GM19238 (cell line): ENCODE results near the gene NKAIN2.

Experiments used
- DNase-seq: peaks from one replicate; pipeline ENCODE4 v3.0.0; 2011; ENCODE audit warnings: low spot score; ENCODE audit not compliant: insufficient read length

Gene NKAIN2

GRCh38 chr6:124797224-124797623 is 993.6 kb downstream of the NKAIN2 start:
- no peak for DNase-seq

DNA sequence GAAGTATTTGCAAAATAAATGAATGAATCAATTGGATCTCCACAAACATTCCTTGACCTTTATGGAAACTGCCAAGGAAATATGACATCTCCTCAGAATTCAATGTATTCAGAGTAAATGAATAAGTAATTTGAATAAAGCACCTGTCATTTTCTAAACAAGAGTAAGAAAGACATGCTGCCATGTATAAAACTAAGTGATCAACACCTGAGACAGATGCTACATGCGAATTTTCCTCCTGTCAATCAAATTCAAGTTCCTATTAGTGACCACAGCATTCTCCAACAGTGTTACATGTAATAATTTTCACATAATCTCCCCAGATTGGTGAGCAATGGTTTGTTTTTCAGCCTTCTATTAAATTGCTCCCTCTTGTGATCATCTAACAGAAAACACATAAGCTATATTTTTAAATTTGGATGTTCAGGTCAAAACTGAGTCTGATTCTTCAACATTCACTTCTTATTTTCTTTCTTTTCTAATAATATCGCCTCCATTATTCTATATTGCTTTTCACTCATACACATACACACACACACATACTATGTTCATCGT is 995.4 kb downstream of the NKAIN2 start:
- no peak for DNase-seq

GRCh38 chr6:124799638-124800037 is 996.0 kb downstream of the NKAIN2 start:
- no peak for DNase-seq

GRCh38 chr6:124800222-124800621 is 996.6 kb downstream of the NKAIN2 start:
- no peak for DNase-seq

DNA sequence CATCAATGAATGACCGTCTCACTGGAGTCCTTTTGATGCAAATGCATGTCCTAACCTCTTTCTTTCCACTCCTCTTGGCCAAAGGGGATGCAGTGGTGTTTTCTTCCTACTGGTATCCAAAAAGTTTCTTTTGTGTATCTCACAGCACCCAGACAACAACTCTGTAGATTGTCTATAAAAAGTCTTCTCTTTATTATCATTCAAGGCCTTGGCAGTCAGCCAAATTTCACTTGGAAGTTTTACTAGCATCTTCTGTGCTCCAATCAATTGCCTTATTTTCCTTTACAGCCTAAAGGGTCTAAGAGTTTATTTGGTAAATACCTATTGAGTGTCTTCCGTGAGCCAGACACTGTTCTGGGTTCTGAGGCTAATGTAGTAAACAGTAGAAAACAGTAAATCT is 1008.4 kb downstream of the NKAIN2 start:
- DNase-seq, result no peak

GRCh38 chr6:124819346-124819745 is 1015.7 kb downstream of the NKAIN2 start:
- no peak for DNase-seq

DNA sequence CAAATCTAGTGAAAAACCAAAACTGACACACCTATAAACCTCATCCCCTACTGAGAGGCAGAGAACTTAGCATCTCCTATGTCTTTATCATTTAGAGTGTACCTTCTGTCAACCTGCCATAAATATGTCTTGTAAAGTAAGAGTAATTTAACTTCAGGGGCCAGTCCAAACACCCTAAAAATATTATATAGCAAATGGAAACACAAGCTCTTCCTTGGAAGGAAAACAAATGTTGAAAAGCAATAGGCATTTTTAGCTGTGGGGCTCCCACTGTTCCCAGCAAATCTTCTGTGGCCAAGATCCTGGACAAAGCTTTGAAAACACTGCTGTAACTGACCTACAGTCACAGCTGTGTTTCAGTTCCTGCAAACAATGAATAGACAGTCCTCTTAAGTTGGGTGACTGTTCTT is 1018.5 kb downstream of the NKAIN2 start:
- DNase-seq, result no peak

GRCh38 chr6:124822721-124823120 is 1019.1 kb downstream of the NKAIN2 start:
- no peak for DNase-seq

GRCh38 chr6:124823240-124824111 is 1019.8 kb downstream of the NKAIN2 start:
- DNase-seq, result no peak

DNA sequence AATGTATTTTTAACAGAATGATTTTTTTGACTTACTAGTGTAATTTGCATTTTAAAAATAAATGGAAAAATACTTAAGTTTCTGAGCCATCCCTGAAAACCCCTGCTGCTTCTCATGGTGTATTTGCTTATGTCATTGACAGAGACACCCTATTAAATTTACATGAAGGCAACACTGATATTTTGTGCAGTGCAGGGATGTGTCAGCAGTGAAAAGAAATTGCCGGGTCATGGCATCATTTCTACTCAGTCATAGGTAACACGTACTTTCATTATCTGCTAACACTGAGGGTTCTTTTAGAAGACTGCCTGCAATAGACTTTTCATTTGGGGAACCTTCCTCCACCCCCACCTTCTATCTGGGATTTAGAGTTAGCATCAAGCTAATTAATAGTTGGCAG is 1021.9 kb downstream of the NKAIN2 start:
- DNase-seq, result no peak

- no peak for DNase-seq
Measured at GRCh38 chr6:124829822-124830221, 1026.2 kb downstream of the NKAIN2 start.

GRCh38 chr6:124830506-124830905 is 1026.8 kb downstream of the NKAIN2 start:
- DNase-seq, result no peak

DNA sequence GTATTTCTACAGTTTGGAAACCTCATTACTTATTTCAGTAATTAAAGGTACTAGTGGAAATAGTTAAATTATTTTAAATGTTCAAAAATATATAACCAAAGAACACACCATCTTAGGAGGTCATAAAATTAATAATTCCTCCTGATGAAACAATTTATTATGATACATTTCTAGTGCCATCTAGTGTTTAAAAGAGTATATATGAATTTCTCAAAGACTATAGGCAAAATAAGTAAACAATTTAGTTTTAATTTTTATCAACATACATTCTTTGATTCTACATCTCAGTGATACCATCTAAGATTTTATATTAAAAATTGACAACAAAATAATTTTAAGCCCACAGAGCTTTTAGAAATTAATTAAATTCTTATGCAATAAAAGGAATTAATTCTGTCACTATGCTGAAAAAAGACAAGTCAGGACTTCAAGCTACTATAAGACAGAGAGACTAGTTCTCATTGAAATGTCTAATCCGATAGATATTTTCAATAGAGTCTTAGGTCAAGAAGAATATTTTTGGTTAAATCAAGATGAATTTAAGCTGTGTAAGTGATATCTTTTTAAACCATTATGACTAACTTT is 1050.8 kb downstream of the NKAIN2 start:
- DNase-seq, result no peak

DNA sequence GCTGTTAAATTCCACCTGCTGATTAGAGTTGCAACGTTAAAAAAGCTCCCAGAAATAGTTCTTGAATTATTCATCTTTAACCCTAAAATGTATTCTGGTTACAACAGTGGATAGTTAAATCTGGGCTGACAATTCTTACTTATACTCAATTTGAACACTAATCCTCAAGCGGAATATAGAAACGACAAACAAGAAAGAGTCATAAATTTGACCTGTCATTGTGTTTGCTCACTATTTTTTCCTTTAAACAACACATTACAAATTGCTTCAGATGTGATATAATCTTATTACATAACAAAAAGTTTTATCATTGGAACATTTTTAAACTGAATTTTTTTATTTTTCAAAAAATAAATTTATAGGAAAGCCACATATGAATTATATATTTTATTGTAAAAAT is 1054.1 kb downstream of the NKAIN2 start:
- no peak for DNase-seq

GRCh38 chr6:124858564-124858963 is 1054.9 kb downstream of the NKAIN2 start:
- no peak for DNase-seq

DNA sequence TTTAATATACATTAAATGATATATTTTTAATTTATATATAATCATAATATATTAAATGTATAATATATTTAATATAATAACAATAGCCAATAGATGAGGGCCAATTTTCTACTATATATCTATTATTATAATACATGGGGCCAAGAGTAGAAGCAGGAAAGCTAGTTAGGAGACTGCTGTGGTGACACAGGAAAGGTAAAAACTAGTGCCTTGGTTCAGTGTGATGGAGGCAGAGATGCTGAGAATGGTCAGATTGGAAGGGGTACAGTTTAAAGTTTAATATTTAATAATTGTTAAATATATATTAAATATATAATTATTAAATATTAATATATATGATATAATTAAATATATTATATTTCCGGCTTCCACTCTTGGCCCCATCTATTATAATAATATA is 1055.7 kb downstream of the NKAIN2 start:
- no peak for DNase-seq

- DNase-seq, result no peak
Measured at GRCh38 chr6:124866040-124866439, 1062.4 kb downstream of the NKAIN2 start.

GRCh38 chr6:124867121-124867520 is 1063.5 kb downstream of the NKAIN2 start:
- no peak for DNase-seq

DNA sequence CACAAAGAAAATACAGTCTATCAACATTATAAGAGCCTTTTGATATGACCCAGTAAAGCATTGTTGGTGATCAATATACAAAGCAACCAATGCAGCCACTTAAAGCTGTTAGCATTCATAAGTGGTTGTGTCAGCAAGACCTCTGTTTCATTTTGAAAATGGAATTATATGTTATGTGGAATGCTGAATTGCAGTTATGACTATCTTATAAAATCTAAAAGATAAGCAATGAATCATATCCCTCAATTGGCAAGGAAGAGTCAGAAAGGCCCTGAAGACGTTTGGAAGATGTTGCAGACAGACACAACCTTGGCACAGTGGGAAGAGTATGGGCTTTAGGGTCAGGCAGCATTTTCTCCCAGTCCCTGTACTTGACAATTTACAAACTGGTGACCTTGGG is 1064.8 kb downstream of the NKAIN2 start:
- no peak for DNase-seq

GRCh38 chr6:124869416-124869815 is 1065.8 kb downstream of the NKAIN2 start:
- no peak for DNase-seq

- DNase-seq, result no peak
Measured at GRCh38 chr6:124870611-124871459, 1067.2 kb downstream of the NKAIN2 start.
